GM18873 (cell line): ENCODE results near the gene KIRREL2.

Experiments
- ATAC-seq: cut with Tn5 transposase; IDR thresholded peaks from one replicate; pipeline ENCODE4 v1.9.1; 2021; ENCODE audit warnings: mild to moderate bottlenecking, moderate library complexity, moderate number of reproducible peaks; ENCODE audit not compliant: unreplicated experiment, low FRiP score

Gene KIRREL2

GRCh38 chr19:35844482-35845214, 12.1 kb upstream of the KIRREL2 start:
- ATAC-seq: no peak

- no peak for ATAC-seq
Measured at GRCh38 chr19:35845215-35846037, 11.3 kb upstream of the KIRREL2 start.

DNA sequence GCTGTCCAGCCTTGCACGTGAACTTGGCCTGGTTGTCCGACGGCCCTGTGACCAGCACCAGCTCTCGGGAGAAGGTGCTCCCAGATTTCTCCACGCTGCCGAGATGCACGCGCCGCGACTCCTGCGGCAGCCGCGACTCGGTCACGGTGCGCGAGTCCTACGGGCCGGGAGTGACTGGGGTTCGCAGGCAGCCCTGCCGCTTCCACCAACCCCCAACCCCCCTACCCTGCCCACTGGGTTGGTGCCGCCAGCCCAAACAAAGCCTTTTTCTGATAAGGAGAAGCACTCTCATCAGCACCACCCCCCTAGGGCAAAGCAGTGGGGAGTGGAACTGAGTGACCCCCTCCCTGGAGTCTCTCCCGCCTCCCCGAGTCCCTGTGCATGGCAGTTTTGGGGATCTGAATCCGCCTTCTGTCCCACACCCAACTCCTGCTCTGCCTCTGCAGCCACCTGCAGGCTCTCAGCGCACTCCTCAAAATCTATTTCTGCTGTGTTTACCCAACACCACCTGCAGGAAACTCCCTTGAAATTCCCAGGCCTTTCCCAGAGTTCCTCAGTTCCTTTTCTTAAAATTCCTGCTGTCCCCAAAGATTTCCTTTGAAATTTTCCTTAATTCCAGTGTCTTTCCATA, 10.6 kb upstream of the KIRREL2 start:
- ATAC-seq: no peak

- no peak for ATAC-seq
Measured at GRCh38 chr19:35847911-35848310, 8.8 kb upstream of the KIRREL2 start.

DNA sequence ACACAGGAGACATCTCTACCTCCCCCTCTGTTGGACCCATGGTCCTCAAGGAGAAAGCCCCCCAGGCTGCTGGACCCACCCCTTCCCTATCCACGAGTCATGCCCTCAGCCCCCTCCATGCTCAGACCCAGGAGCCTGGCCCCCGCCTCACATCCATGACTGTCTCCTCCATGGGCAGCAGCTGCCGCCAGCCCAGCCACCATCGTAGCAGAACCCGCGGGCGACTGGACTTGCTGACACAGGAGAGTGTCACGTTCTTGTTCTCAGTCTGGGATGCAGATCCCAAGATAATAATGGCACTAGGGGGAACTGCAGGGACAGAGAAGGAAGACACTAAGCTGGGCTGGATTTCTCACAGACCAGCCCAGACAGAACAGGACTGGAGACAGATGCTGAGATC, 8.2 kb upstream of the KIRREL2 start:
- no peak for ATAC-seq

DNA sequence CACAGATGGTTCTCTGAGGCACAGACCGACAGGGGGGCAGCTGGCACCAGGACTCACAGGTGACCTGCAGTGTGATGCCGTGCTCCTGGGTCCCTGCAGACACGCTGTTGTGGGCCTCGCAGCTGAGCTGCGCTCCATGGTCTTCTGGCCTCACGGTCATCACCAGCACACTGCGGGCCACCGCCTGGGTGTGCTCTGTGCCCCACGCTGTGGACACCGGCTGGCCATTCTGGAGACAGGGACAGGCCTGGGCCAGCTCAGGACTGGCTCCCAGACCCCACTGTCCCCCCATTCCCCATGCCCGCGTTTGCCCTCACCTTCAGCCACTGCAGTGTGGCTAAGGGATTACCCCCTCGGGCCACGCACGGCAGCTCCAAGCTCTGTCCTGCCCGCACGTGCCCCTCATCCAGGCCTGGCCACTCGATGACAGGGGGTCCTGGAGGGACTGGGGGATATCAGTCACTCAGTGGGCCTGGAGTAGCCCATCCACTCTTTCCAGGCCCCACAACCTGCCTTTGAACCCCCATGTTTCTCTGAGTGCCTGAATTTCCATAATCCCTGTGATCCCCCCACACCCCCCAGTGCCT, 7.7 kb upstream of the KIRREL2 start:
- ATAC-seq: no peak

GRCh38 chr19:35851213-35852028, 5.3 kb upstream of the KIRREL2 start:
- no peak for ATAC-seq

DNA sequence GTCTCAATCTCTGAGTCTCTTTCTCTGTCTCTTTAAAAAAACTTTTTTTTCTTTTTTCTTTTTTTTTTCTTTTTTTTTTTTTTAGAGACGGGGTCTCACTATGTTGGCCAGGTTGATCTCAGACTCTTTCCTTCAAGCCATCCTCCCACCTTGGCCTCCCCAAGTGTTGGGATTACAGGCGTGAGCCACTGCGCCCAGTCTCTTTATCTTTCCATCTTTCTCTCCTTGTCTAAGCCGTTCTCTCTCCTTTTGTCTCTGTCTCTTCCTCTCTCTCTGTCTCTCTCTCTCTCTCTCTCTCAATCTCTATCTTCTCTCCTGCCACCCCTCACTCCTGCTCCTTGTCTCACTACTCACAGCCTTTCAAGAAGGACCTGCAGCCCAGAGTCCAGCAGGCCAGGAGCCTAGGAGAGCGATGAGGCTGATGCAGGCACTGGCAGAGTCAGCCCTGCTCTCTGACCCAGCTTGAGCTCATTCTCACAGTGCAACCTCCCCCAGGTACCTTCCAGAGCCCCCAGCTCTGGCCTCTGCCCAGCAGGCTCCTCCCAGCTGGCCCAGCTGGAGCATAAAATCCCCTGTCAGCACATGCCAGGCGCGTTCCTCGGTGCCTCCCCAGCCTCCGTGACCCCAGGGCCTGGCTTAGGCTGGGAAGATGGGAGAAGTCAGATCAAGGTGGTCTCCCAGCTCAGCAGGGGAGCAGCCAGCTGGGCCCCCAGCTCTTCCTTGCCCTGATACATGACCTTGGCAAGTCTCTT, 4.5 kb upstream of the KIRREL2 start, which contains the start of gene NPHS1:
Gene NPHS1 (minus strand): TSS at position 476 of the 752 bp plus-strand sequence. CDS start 667 bp downstream, outside the sequence.
- no peak for ATAC-seq

DNA sequence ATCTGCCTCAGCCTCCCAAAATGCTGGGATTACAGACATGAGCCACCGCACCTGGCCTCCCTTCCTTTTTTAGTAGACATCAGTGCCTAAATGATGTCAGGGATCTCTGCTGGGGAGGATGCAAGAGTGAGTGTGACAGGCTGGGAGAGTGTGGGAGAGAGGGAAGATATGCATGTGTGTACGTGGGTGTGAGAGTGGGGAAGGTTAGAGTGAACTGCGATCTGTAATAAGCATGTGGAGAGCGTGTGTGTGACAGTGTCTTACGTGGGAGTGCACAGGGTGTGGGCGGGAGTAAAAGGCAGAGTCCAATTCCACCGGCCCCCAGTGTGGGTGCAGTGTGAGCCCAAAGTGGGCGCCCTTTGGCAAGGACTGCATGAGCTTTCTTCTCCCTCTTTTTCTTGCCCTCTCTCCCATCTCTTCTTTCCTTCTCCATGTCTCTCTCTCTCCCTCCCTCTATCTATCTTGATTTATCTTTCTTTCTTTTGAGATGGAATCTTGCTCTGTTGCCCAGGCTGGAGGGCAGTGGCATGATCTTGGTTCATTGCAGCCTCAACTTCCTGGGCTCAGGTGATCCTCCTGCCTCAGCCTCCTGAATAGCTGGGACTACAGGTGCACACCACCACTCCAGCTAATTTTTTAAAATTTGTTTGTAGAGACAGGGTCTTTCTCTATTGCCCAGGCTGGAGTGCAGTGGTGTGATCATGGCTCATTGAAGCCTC, 3.5 kb upstream of the KIRREL2 start:
- no peak for ATAC-seq

DNA sequence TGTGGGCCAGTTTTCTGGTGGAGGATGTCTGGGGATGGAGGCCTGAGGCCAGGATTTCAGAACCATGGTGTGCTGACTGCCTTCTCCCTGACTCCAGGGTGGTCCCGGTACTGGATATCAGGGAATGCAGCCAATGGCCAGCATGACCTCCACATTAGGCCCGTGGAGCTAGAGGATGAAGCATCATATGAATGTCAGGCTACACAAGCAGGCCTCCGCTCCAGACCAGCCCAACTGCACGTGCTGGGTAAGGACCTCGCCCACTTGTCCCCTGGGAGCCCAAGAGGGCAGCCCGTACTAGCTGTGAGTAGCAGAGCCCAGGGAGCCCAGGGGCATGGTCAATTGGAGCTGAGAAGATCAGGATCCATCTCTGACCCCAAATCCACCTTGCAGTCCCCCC, 1.6 kb downstream of the KIRREL2 start:
- ATAC-seq: no peak

- ATAC-seq: no peak
Measured at GRCh38 chr19:35859414-35859813, 2.7 kb downstream of the KIRREL2 start.

GRCh38 chr19:35860436-35860817, 3.7 kb downstream of the KIRREL2 start:
- no peak for ATAC-seq

GRCh38 chr19:35860818-35861639, 4.3 kb downstream of the KIRREL2 start:
- ATAC-seq: no peak

- ATAC-seq: no peak
Measured at GRCh38 chr19:35861640-35862160, 5.0 kb downstream of the KIRREL2 start.

GRCh38 chr19:35862528-35862927, 5.8 kb downstream of the KIRREL2 start:
- ATAC-seq: no peak

DNA sequence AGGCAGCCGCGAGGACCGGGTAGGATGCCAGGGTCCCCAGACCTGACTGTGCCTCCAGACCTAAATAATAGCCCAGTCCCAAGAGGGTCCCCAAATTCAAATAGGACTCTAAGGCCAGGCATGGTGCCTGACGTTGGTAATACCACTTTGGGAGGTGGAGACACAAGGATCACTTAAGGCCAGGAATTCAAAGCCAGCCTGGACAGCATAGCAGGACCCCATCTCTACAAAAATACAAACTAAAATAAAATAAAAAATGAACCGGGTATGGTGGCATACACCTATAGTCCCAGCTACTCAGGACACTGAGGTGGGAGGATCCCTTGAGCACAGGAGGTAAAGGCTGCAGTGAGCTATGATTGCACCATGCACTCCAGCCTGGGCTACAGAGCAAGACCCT, 6.3 kb downstream of the KIRREL2 start:
- no peak for ATAC-seq

- no peak for ATAC-seq
Measured at GRCh38 chr19:35868172-35868822, 11.6 kb downstream of the KIRREL2 start, which contains the start of gene APLP1. TSS of gene APLP1 (plus strand) at chr19:35868574. CDS start at chr19:35868637, 63 bp downstream.
